ENCODE data around the gene MAPK10.
"Not testable (repeated sequence)": the region's sequence is repeated elsewhere in the genome, so short reads cannot be mapped to it uniquely, and the experiment has no call there.

Gene MAPK10

DNA sequence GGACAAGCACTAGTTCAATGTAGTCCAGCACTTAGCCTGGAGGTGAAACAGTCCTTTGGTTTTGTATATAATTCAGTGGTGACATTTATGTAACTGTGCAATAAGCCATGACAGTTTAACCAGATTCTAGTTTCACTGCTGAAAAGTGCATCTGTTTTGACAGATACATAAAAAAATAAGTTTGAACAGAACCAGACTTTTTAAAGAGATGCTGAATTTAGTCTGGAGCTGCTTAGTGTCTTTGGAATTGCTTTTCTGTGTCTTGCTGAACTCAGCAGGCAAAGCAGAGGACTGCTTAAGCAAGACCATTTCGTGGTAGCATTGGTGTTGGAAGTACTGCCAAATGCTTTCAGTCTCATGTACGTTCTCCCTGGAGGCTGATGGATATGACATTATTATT is 393.5 kb downstream of the MAPK10 start:
- no peak for DNase-seq (ENCODE audit: low spot score)

DNA sequence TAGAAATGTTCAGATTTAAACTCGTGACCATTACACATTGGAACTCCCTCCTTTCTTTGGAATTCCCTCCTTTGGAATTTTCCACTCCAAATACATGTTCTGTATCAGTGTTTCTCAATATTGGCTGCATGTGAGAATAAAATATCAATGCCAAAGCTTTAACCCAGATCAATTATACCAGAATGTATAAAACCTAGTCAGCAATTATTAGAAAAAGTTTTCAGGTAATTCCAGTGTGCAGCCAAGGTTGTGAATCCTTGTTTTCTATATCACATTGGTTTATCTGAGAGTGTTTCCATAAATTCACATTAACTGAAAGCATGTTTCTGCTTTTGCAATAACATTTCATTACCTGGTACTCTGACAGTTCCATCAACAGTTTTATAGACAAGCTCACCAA is 394.3 kb downstream of the MAPK10 start:
- no peak for DNase-seq (ENCODE audit: low spot score)

DNA sequence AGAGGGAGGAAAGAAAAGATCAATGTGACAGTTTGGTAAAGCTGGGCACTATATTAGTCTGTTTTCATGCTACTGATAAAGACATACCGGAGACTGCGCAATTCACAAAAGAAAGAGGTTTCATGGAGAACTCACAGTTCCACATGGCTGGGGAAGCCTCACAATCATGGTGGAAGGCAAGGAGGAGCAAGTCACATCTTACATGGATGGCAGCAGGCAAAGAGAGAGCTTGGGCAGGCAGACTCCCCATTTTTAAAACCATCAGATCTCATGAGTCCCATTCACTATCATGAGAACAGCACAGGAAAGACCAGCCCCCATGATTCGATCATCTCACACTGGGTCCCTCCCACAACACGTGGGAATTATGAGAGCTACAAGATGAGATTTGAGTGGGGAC is 394.8 kb downstream of the MAPK10 start:
- DNase-seq (ENCODE audit: low spot score) = not testable (repeated sequence)

DNA sequence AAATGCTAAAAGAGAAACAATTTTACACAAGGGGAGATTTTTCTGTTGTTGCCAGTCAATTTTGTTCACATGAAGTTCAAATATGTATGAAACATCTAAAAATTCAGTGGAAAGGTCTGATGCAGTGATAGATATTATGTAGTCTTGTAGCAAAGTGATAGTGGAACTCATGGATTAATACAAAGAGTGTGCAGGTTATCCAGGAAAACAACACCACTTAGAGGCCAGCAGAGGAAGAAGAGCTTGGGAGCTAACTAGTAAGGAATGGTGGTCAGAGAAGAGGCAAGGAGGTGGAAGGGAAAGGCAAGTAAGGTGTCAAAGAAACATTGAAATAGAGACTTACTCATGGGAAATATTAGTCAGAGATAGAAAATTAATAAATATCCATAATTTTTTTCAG is 395.6 kb downstream of the MAPK10 start:
- no peak for DNase-seq (ENCODE audit: low spot score)

DNA sequence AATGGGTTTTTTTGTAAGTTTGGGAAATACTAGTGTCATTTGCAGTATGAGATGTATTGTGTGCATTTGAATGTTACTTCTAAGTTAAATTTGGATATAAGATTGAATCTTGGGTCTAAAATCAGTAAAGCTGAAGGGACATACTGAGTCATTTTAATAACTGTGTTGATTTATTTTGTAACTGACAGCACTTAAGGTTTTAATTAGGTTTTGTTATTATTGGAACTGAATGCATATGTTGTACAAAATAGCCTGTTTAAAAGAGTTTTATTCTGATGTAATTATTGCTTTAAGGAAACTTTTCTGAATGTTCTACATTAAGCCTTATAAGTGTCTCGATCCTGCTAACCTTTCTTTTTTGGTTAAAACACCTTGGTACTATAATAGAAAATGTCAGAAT is 396.6 kb downstream of the MAPK10 start:
- DNase-seq (ENCODE audit: low spot score) = no peak

DNA sequence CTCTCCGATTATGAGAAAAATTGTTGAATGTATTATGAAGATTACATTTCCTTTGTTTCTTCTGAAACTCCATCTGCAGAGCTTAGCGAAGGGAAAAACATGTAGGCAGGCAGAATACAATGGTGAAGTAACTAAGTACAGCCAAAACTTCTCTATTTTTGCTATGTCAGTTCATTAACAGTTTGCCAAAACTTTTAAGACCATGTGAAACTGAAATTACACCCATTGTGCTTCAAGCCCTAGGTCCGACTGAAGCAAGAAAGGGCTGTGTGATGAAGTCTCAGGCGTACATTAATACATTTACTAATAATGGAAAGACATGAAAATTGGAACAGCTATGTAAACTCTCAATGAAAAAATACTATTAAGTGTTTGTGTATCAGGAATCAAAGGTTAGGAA is 398.0 kb downstream of the MAPK10 start:
- DNase-seq (ENCODE audit: low spot score) = no peak

DNA sequence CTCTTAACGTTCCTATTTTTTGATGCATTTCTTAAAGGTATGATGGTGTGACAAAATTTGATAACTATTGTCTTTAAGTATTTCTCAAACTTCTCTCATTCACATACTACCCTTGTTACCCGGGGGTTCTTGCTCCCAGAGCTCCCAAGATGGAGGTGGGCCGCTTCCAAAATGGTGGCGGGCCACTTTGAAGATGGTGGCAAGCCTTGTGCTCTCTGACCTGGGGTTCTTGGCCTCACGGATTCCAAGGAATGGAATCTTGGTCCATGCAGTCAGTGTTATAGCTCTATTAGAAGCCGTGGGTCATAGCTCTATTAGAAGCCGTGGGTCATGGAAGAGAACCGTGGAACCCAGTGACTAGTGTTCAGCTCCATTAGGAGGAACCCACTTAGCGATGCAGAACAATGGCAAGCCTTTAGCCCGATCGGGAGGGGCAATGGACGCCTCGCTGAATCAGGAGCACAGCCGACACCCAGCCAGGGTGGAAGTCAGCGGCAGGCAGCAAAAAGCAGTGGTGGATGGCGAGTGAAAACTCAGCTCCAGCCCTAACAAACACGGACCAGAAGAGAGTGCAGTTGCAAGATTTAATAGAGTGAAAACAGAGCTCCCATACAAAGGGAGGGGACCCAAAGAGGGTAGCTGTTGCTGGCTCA is 403.4 kb downstream of the MAPK10 start:
- DNase-seq (ENCODE audit: low spot score) = no peak

DNA sequence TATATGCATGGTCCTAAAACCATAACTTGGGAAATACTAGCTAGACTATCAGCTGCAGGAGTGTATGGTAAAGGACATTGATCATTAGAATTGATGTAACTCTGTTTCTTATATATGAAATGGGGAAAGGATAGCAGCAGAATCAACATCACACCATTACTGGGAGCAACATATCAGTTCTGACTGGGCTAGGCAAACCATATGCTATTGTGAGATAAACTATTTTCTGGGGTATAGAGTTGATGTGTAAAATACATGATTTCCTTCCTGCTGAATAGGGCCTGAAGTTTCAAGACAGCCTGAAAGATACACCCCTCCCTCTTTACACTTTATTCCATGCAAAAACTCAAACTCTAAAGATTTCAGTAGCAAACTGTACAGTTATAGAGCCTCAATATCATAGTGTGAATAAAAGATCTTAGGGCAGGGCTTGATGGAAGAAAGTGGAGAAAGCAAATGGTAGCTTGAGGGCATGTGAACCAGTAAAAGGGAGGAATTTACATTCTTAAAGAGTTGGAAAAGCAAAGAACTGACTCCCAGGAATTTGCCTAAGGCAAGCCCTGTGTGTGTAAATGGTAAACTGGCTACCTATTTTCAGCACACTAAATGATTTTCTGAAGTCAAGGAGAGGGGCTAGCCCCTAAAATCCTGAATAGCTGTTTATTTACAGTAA is 404.1 kb downstream of the MAPK10 start:
- DNase-seq (ENCODE audit: low spot score) = no peak

DNA sequence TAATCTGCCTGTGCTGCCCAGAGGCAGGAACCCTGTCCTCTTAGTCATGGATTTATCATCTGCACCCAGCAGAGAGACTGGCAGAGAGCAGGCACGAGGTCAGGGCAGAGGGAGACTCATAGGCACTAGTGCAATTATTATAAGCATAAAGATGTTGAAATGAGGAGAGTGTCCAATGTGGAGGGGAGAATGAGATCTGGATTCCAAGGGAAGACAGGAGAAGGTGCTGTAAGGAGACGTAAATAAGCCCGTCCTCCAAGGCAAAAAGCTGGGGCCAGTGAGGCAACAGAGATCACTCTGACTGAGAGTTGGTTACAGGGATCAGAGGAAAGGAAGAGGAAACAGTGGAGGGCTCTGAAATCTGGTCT is 406.2 kb downstream of the MAPK10 start:
- no peak for DNase-seq (ENCODE audit: low spot score)

DNA sequence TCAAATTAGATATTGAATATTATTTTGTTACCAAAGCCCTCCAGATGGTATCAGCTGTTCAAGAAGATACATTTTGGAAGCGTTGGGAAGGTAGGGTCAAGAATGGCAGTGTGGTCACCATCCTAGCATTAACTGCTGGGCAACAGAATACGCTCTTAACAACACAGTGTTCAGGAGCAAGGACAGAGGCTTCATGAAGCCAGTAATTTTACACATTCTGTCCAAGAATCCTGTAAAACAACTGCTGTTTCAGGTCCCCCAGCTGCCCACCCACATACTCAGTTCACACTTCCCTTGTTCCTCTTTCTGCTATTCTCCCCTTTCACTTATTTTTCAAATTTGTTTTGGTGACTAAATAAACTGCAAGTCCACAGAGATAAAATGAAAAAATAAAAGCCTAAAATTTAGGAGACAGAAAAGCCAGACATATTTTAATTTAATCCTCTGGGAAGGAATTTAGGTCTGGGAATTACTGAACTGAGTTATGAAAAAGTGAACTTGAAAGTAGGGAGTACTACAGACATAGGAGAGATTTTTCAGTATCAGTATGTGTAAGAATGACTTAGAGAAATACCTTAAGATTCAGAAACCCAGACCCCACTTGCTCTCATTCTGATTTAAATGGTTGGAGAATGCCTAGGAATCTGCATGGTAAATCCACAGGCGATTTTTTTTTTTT is 406.7 kb downstream of the MAPK10 start:
- DNase-seq (ENCODE audit: low spot score) = no peak

DNA sequence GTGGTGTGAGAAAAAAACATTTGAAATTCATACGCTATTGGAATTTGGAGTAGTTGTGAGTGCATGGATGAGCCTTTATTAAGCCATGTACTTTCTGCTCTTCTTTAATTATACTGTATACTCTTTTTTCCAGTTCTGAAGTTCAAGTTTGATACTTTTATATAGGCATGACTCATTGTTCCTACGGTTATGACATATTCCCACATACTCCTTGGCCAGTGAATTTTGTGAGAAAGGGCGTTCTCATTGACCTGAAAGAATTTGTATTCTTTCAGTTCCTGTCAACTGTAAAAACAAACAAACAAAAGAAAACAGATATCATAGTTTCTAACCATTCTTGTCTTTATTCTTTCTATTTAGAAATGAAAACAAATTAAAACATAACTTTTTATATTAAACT is 407.3 kb downstream of the MAPK10 start:
- no peak for DNase-seq (ENCODE audit: low spot score)

DNA sequence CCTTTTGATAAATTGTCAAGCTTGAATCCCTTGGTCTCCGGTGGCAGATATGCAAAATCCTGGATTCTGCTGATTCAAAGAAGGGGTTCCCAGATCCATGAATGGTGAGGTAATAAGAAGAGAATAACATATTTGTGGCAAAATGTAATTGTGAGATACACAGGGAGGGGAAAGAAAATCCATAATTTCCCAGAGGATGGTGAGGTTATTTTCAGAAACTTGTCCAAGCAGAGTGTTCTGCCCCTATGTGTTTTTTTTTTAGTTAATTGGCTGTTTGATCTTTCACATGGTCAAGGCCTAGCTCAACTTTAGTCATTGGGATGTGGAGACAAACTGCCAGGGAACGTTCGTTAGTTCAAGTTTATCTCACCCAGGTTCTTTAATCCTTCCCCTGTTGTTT is 408.8 kb downstream of the MAPK10 start:
- DNase-seq (ENCODE audit: low spot score) = no peak

DNA sequence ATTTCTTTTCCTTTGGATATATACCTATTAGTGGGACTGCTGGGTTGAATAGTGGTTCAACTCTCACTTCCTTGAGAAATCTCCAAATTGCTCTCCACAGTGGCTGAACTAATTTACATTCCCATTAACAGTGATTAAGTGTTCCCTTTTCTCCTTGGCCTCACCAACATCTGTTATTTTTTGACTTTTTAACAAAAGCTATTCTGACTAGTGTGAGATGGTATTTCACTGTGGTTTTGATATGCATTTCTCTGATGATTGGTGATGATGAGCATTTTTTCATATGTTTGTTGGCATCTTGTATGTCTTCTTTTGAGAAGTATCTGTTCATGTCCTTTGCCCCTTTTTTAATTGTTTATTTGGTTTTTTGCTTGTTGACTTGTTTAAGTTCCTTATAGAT is 413.0 kb downstream of the MAPK10 start:
- DNase-seq (ENCODE audit: low spot score) = no peak

DNA sequence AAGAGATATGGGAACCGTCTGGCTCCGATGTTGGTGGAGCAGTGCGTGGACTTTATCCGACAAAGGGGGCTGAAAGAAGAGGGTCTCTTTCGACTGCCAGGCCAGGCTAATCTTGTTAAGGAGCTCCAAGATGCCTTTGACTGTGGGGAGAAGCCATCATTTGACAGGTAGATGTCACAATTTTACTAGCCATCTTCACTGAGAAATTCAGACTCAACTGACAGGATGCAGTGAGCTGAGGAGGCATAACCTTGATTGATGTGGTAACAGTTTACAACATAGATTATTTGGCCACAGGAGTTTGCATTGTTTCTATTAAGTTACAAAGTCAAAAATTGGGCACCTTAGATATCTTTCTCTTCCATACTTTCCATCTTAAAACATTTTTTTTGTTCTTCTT is 417.7 kb downstream of the MAPK10 start:
- no peak for DNase-seq (ENCODE audit: low spot score)

DNA sequence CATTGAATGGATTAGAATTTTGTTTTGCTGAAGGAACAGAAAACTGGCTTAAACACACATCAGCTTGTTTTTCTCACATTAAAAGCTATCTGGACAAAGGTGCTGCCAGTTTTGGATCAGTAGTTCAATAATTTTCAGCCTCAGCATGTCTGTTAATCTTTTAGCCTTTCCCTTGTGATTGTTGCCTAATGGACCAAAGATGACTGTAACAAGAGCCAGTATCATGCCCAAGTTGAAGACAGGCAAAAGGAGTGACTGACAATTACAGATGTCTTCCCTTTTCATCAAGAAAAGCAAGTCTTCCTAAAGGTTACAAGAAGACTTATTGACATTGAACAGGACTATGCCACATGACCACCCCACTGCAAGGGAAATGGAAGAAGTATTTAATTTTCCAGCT is 419.7 kb downstream of the MAPK10 start:
- DNase-seq (ENCODE audit: low spot score) = no peak
